ENCODE measurements around the gene LELP1. TPM values are rescaled to one million over a fixed set of nuclear protein-coding genes. Genes with fewer than 3 reads are reported as not detected.

The LELP1 gene
- total RNA-seq, 2 experiments from 2014 or later = not detected

DNA sequence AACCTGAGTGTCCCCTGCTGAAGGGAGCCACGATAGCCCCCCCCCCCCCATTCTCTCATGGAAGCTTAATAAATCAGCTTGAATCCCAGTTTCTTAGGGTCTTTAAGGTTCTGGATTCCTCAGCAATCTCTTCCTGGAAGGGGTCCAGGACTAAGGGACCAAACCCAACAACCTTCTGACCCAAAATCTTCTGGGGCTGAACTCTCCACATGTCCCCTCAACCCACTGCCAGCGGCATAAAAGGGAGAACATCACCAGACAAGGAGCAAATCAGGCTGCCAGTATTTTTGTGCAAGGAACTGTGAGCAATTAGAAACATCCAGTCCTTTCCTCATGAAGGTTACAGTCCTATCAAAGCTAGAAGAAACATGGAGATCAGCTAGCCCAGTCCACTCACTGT is 43.6 kb downstream of the LELP1 start:
- POLR2A ChIA-PET = no interaction called here
- Histone ChIP-seq H3K27ac (ENCODE audit: low read depth in 1 of 2, low read length in 2 of 2) (no peak overlapping the region), H3K4me3 (ENCODE audit: low read length) (no peak overlapping the region), H3K36me3 (ENCODE audit: insufficient read depth, low read length) (no peaks in the 10 kb centered on the region), H3K4me1 (ENCODE audit: insufficient read depth, low read length) (no peaks in the 10 kb centered on the region), H3K9me3 (ENCODE audit: control insufficient read depth in 1 of 2, insufficient read depth in 1 of 2, low read length in 2 of 2) (no peaks in the 10 kb centered on the region), H3K27me3 (ENCODE audit: control insufficient read depth in 1 of 2, insufficient read depth in 2 of 2, low read length in 2 of 2) (peaks cover 14 to 17% of the 10 kb centered on the region in 2 experiments)
- no peak for ATAC-seq (ENCODE audit: poor library complexity)
- no peaks in the 10 kb centered on the region for H3K9me3 Mint-ChIP-seq
- H3K36me3 Mint-ChIP-seq (ENCODE audit: low read depth) = no peaks in the 10 kb centered on the region
- DNase-seq = no peak
- peaks cover 40% of the 10 kb centered on the region for H3K27me3 Mint-ChIP-seq
- CTCF ChIA-PET = no interaction called here
- no peak overlapping the region for H3K27ac Mint-ChIP-seq
- no peak overlapping the region for H3K4me3 Mint-ChIP-seq
- no peak for TF ChIP-seq CTCF (IDR thresholded peaks at IDR 0.05)
- intact Hi-C loops (cut with DNase I, micrococcal nuclease) = no loop called here
- H3K4me1 Mint-ChIP-seq (ENCODE audit: low read depth) = no peaks in the 10 kb centered on the region

DNA sequence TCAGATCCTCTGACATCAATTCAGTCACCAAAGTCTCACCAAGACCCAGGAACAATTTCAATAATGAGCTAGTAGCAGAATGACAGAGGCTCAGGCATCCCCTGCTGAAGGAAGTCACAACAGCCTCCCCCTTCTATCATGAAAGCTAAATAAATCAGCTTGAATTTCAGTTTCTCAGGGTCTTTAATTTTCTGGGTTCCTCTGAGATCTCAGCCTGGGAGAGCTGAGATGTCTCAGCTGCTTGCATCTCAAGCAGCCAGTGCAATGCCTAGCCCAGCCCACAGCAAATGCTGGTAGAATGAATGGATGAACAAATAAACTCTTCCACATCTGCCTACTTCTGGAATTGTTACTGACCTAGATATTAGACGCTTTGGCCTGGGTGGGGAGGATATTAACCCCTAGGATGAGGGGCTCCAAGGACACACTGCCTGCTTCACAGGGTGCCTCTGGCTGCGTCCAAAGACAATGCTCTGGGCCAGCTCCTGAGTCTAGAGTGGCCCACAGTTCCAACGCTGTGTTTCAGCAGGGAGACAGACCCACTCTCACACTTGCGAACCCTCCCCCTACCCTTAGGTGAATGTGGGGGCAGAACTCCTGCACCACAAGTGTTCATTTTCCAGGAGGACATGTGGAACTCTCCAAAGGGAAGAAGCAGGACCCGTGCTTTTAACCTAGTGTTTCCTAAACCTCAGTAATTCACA is 45.1 kb downstream of the LELP1 start:
- Histone ChIP-seq H3K4me1 (ENCODE audit: insufficient read depth, low read length) (no peaks in the 10 kb centered on the region), H3K27ac (ENCODE audit: low read depth in 1 of 2, low read length in 2 of 2) (no peak overlapping the region), H3K4me3 (ENCODE audit: low read length) (no peak overlapping the region), H3K9me3 (ENCODE audit: control insufficient read depth in 1 of 2, insufficient read depth in 1 of 2, low read length in 2 of 2) (no peaks in the 10 kb centered on the region), H3K27me3 (ENCODE audit: control insufficient read depth in 1 of 2, insufficient read depth in 2 of 2, low read length in 2 of 2) (peaks cover 14 to 17% of the 10 kb centered on the region in 2 experiments), H3K36me3 (ENCODE audit: insufficient read depth, low read length) (no peaks in the 10 kb centered on the region)
- no peaks in the 10 kb centered on the region for H3K9me3 Mint-ChIP-seq
- no peak overlapping the region for H3K4me3 Mint-ChIP-seq
- intact Hi-C loops (cut with DNase I, micrococcal nuclease) = no loop called here
- ChIA-PET CTCF (no interaction called here), POLR2A (no interaction called here)
- no peak for TF ChIP-seq CTCF (IDR thresholded peaks at IDR 0.05)
- no peaks in the 10 kb centered on the region for H3K36me3 Mint-ChIP-seq (ENCODE audit: low read depth)
- H3K4me1 Mint-ChIP-seq (ENCODE audit: low read depth) = no peaks in the 10 kb centered on the region
- DNase-seq = no peak
- H3K27ac Mint-ChIP-seq = no peak overlapping the region
- peaks cover 40% of the 10 kb centered on the region for H3K27me3 Mint-ChIP-seq
- no peak for ATAC-seq (ENCODE audit: poor library complexity)

- H3K4me1 Mint-ChIP-seq (ENCODE audit: low read depth) = no peaks in the 10 kb centered on the region
Measured at GRCh38 chr1:153250166-153250565, 46.9 kb downstream of the LELP1 start.

More at GRCh38 chr1:153250166-153250565, 46.9 kb downstream of the LELP1 start:
- Histone ChIP-seq H3K27ac (ENCODE audit: low read depth in 1 of 2, low read length in 2 of 2) (no peak overlapping the region), H3K36me3 (ENCODE audit: insufficient read depth, low read length) (no peaks in the 10 kb centered on the region), H3K4me3 (ENCODE audit: low read length) (no peak overlapping the region), H3K27me3 (ENCODE audit: control insufficient read depth in 1 of 2, insufficient read depth in 2 of 2, low read length in 2 of 2) (peaks cover 14 to 17% of the 10 kb centered on the region in 2 experiments), H3K9me3 (ENCODE audit: control insufficient read depth in 1 of 2, insufficient read depth in 1 of 2, low read length in 2 of 2) (no peaks in the 10 kb centered on the region), H3K4me1 (ENCODE audit: insufficient read depth, low read length) (no peaks in the 10 kb centered on the region)
- Mint-ChIP-seq H3K9me3 (no peaks in the 10 kb centered on the region), H3K27me3 (peaks cover 40% of the 10 kb centered on the region), H3K4me3 (no peak overlapping the region), H3K27ac (no peak overlapping the region), H3K36me3 (ENCODE audit: low read depth) (no peaks in the 10 kb centered on the region)
- TF ChIP-seq CTCF (IDR thresholded peaks at IDR 0.05) = no peak
- ATAC-seq (ENCODE audit: poor library complexity) (no peak), DNase-seq (no peak)
- intact Hi-C loops (cut with DNase I, micrococcal nuclease) = no loop called here
- ChIA-PET CTCF (no interaction called here), POLR2A (no interaction called here)

All from CD4-positive, alpha-beta T cell (primary cell).